ENCODE data around the gene SCRT2.
"Not testable (repeated sequence)": the region's sequence is repeated elsewhere in the genome, so short reads cannot be mapped to it uniquely, and the experiment has no call there.

Gene SCRT2

DNA sequence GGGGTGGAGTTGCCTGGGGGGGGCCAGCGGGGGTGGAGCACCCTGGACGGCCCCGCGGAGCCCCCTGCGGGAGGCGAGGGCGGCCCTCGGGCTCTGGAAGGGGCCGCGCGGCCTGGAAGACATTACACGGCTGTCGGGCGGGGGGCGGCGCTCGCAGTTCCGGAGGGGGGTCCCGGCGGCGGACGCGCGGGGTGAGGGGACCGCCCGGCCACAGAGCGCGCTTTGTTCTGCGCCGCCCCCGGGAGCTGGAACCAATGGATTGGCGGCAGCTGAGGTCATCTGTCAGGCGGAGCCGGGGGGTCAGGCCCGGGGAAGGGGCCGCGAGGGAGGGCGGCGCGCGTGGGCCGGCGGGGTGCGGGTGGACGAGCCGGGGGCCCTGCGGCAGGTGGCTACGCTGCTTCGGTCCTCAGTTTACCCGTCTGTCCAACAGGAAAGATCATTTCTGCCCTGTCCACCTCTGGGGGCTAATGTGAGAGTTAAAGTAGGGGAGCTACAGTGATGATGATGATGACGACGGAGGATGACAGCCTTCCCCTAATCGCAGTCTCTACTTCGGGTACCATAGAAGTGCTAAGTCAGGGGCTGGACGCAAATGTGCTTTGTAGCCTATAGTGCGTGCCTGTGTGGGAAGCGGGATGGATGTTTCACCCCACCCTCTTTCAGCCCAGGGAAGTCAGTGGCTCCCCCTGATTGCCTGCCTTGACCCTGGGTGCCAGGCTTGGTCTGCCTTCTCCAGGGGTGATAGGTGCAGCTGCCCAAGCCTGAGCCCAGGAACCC is 33.0 kb downstream of the SCRT2 start:
- H3K9ac ChIP-seq (ENCODE audit: low read length): no peak overlapping the region
- no peaks in the 10 kb centered on the region for H3K27me3 ChIP-seq (ENCODE audit: insufficient read depth, low read length)
- H3K4me1 ChIP-seq (ENCODE audit: insufficient read depth, low read length, severe bottlenecking): peaks cover 3% of the 10 kb centered on the region
- H3K27ac ChIP-seq (ENCODE audit: low read depth, low read length, poor library complexity, severe bottlenecking): no peak overlapping the region
- no peak for TF ChIP-seq EZH2 (IDR thresholded peaks at IDR 0.05; ENCODE audit: borderline replicate concordance, low read length)
- TF ChIP-seq CTCF (IDR thresholded peaks at IDR 0.05; ENCODE audit: low read length): no peak
- H3K9me2 ChIP-seq (ENCODE audit: low read depth, low read length): no peaks in the 10 kb centered on the region
- peaks cover 11% of the 10 kb centered on the region for H3K36me3 ChIP-seq (ENCODE audit: insufficient read depth, low read length)
- no peaks in the 10 kb centered on the region for H3K79me2 ChIP-seq (ENCODE audit: insufficient read depth, low read length)
- no peaks in the 10 kb centered on the region for H3F3A ChIP-seq (ENCODE audit: insufficient read depth, low read length)
- H3K4me2 ChIP-seq (ENCODE audit: low read length): no peak overlapping the region
- H3K4me3 ChIP-seq (ENCODE audit: low read depth, low read length, poor library complexity, severe bottlenecking): no peak overlapping the region
- H4K20me1 ChIP-seq (ENCODE audit: insufficient read depth, low read length): no peaks in the 10 kb centered on the region
- H3K9me3 ChIP-seq (ENCODE audit: low read length): no peaks in the 10 kb centered on the region
- H2AFZ ChIP-seq (ENCODE audit: low read length): no peak overlapping the region

DNA sequence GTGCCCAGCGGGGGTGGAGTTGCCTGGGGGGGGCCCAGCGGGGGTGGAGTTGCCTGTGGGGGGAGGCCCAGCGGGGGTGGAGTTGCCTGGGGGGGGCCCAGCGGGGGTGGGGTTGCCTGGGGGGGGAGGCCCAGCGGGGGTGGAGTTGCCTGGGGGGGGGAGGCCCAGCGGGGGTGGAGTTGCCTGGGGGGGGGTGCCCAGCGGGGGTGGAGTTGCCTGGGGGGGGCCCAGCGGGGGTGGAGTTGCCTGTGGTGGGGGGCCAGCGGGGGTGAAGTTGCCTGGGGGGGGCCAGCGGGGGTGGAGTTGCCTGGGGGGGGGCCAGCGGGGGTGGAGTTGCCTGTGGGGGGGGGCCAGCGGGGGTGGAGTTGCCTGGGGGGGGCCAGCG is 33.6 kb downstream of the SCRT2 start:
- H3K9me3 ChIP-seq (ENCODE audit: low read length); H3K4me1 ChIP-seq (ENCODE audit: insufficient read depth, low read length, severe bottlenecking); H3K27me3 ChIP-seq (ENCODE audit: insufficient read depth, low read length); H3K9me2 ChIP-seq (ENCODE audit: low read depth, low read length); H3K79me2 ChIP-seq (ENCODE audit: insufficient read depth, low read length); H3K9ac ChIP-seq (ENCODE audit: low read length); H4K20me1 ChIP-seq (ENCODE audit: insufficient read depth, low read length); H3K4me2 ChIP-seq (ENCODE audit: low read length); H3F3A ChIP-seq (ENCODE audit: insufficient read depth, low read length); H2AFZ ChIP-seq (ENCODE audit: low read length); H3K36me3 ChIP-seq (ENCODE audit: insufficient read depth, low read length); H3K27ac ChIP-seq (ENCODE audit: low read depth, low read length, poor library complexity, severe bottlenecking); H3K4me3 ChIP-seq (ENCODE audit: low read depth, low read length, poor library complexity, severe bottlenecking): not testable (repeated sequence)

GRCh38 chr20:641516-641875 is 34.1 kb downstream of the SCRT2 start:
- H3K4me2 ChIP-seq (ENCODE audit: low read length): no peak overlapping the region
- no peak overlapping the region for H2AFZ ChIP-seq (ENCODE audit: low read length)
- H3K9me2 ChIP-seq (ENCODE audit: low read depth, low read length): no peaks in the 10 kb centered on the region
- TF ChIP-seq EZH2 (IDR thresholded peaks at IDR 0.05; ENCODE audit: borderline replicate concordance, low read length) (no peak), CTCF (IDR thresholded peaks at IDR 0.05; ENCODE audit: low read length) (no peak)
- no peaks in the 10 kb centered on the region for H4K20me1 ChIP-seq (ENCODE audit: insufficient read depth, low read length)
- H3K79me2 ChIP-seq (ENCODE audit: insufficient read depth, low read length): no peaks in the 10 kb centered on the region
- no peaks in the 10 kb centered on the region; the same call in 1 of the 2 replicates for H3K36me3 ChIP-seq (ENCODE audit: insufficient read depth, low read length)
- peaks cover 3% of the 10 kb centered on the region for H3K4me1 ChIP-seq (ENCODE audit: insufficient read depth, low read length, severe bottlenecking)
- no peak overlapping the region for H3K27ac ChIP-seq (ENCODE audit: low read depth, low read length, poor library complexity, severe bottlenecking)
- H3K9me3 ChIP-seq (ENCODE audit: low read length): no peaks in the 10 kb centered on the region
- no peaks in the 10 kb centered on the region for H3K27me3 ChIP-seq (ENCODE audit: insufficient read depth, low read length)
- no peaks in the 10 kb centered on the region for H3F3A ChIP-seq (ENCODE audit: insufficient read depth, low read length)
- no peak overlapping the region for H3K9ac ChIP-seq (ENCODE audit: low read length)
- no peak overlapping the region for H3K4me3 ChIP-seq (ENCODE audit: low read depth, low read length, poor library complexity, severe bottlenecking)

All from OCI-LY1 (cell line).